HK-2 (cell line): ENCODE results near the gene KMT2B.
A peak's percentile ranks its signal among the peaks of the same experiment; 100 is the strongest.
"Not testable (repeated sequence)": the region's sequence is repeated elsewhere in the genome, so short reads cannot be mapped to it uniquely, and the experiment has no call there.

Experiments
- DNase-seq: peaks from one replicate; pipeline ENCODE4 v3.0.0-alpha.2; 2018; ENCODE audit not compliant: unreplicated experiment

KMT2B gene

GRCh38 chr19:35710784-35711723, 6.7 kb upstream of the KMT2B start:
- no peak for DNase-seq

GRCh38 chr19:35712567-35713505, 5.0 kb upstream of the KMT2B start:
- no peak for DNase-seq

GRCh38 chr19:35713506-35713850, 4.3 kb upstream of the KMT2B start:
- DNase-seq = no peak

GRCh38 chr19:35713904-35714495, 3.8 kb upstream of the KMT2B start:
- DNase-seq = no peak

GRCh38 chr19:35714601-35715354, 3.0 kb upstream of the KMT2B start:
- DNase-seq = no peak

GRCh38 chr19:35715355-35715809, 2.4 kb upstream of the KMT2B start:
- DNase-seq = no peak

GRCh38 chr19:35715981-35716800, 1.6 kb upstream of the KMT2B start:
- DNase-seq = no peak

- DNase-seq = peak; percentile 87
Measured at GRCh38 chr19:35716801-35717664, 770 bp upstream of the KMT2B start.

GRCh38 chr19:35718345-35719041, 690 bp downstream of the KMT2B start:
- DNase-seq = peak; percentile 43

- no peak for DNase-seq
Measured at GRCh38 chr19:35719402-35720162, 1.8 kb downstream of the KMT2B start.

- DNase-seq = no peak
Measured at GRCh38 chr19:35720163-35720524, 2.3 kb downstream of the KMT2B start.

- no peak for DNase-seq
Measured at GRCh38 chr19:35720648-35721047, 2.8 kb downstream of the KMT2B start.

GRCh38 chr19:35721374-35721773, 3.6 kb downstream of the KMT2B start:
- no peak for DNase-seq

GRCh38 chr19:35722461-35722860, 4.7 kb downstream of the KMT2B start:
- DNase-seq = no peak

- DNase-seq = no peak
Measured at GRCh38 chr19:35722897-35723296, 5.1 kb downstream of the KMT2B start.

GRCh38 chr19:35723671-35724070, 5.9 kb downstream of the KMT2B start:
- DNase-seq = no peak

GRCh38 chr19:35724132-35724531, 6.3 kb downstream of the KMT2B start:
- not testable (repeated sequence) for DNase-seq

- DNase-seq = no peak
Measured at GRCh38 chr19:35724560-35724959, 6.8 kb downstream of the KMT2B start.
